H9 (cell line): ENCODE results near the gene OLFM1. TPM values are rescaled to one million over a fixed set of nuclear protein-coding genes. Genes with fewer than 3 reads are reported as not detected.
A peak's percentile ranks its signal among the peaks of the same experiment; 100 is the strongest.

Source experiments
- DNase-seq: peaks from one replicate; pipeline ENCODE4 v3.0.0-alpha.2; 2017
- H2AFZ ChIP-seq: one replicate; pipeline ENCODE4 v1.6.1; 2013; ENCODE audit warnings: mild to moderate bottlenecking, low read length, control low read depth, moderate library complexity
- H2AK5ac ChIP-seq: 2 replicates; pipeline ENCODE4 v1.6.1; 2013; ENCODE audit warnings: low read length, control low read depth, mixed read lengths; ENCODE audit not compliant: insufficient read length
- H2BK120ac ChIP-seq: one replicate; pipeline ENCODE4 v1.6.1; 2013; ENCODE audit warnings: low read depth, mild to moderate bottlenecking, low read length, control low read depth, inconsistent platforms; ENCODE audit not compliant: poor library complexity, severe bottlenecking
- H2BK12ac ChIP-seq: 2 replicates; pipeline ENCODE4 v1.6.1; 2013; ENCODE audit warnings: low read length, control low read depth, mixed read lengths, low read depth; ENCODE audit not compliant: insufficient read length
- H2BK15ac ChIP-seq: 2 replicates; pipeline ENCODE4 v1.6.1; 2013; ENCODE audit warnings: low read depth, low read length, control low read depth
- H2BK20ac ChIP-seq: one replicate; pipeline ENCODE4 v1.6.1; 2013; ENCODE audit warnings: low read depth, mild to moderate bottlenecking, low read length, control low read depth, inconsistent platforms; ENCODE audit not compliant: poor library complexity, severe bottlenecking
- H2BK5ac ChIP-seq: 2 replicates; pipeline ENCODE4 v1.6.1; 2013; ENCODE audit warnings: low read length, control low read depth, mixed read lengths; ENCODE audit not compliant: insufficient read length
- H3K14ac ChIP-seq: 2 replicates; pipeline ENCODE4 v1.6.1; 2013; ENCODE audit warnings: low read length, control low read depth; ENCODE audit not compliant: insufficient read depth
- H3K18ac ChIP-seq: 2 replicates; pipeline ENCODE4 v1.6.1; 2013; ENCODE audit warnings: low read depth, mild to moderate bottlenecking, mixed read lengths, low read length, control low read depth; ENCODE audit not compliant: insufficient read length
- H3K23ac ChIP-seq: 2 replicates; pipeline ENCODE4 v1.6.1; 2013; ENCODE audit warnings: low read length, control low read depth, mixed read lengths, low read depth; ENCODE audit not compliant: insufficient read length
- H3K23me2 ChIP-seq: 2 replicates; pipeline ENCODE4 v1.6.1; 2013; ENCODE audit warnings: low read depth, mild to moderate bottlenecking, mixed read lengths, low read length, control low read depth; ENCODE audit not compliant: insufficient read length, poor library complexity, severe bottlenecking
- H3K27ac ChIP-seq: 2 replicates; pipeline ENCODE4 v1.5.1; 2013; ENCODE audit warnings: low read length, control low read depth, mixed read lengths, low read depth; ENCODE audit not compliant: insufficient read length
- H3K27me3 ChIP-seq: 2 replicates; pipeline ENCODE4 v1.6.1; 2013; ENCODE audit warnings: low read length, control low read depth, inconsistent platforms; ENCODE audit not compliant: insufficient read depth
- H3K4ac ChIP-seq: 2 replicates; pipeline ENCODE4 v1.6.1; 2013; ENCODE audit warnings: low read depth, mild to moderate bottlenecking, control low read depth, inconsistent platforms, low read length, moderate library complexity
- H3K4me1 ChIP-seq: 2 replicates; pipeline ENCODE4 v1.6.1; 2013; ENCODE audit warnings: low read length, control low read depth, inconsistent platforms; ENCODE audit not compliant: insufficient read depth
- H3K4me2 ChIP-seq: 2 replicates; pipeline ENCODE4 v1.6.1; 2013; ENCODE audit warnings: low read length, control low read depth, mixed read lengths; ENCODE audit not compliant: insufficient read length, insufficient read depth
- H3K56ac ChIP-seq: 2 replicates; pipeline ENCODE4 v1.6.1; 2013; ENCODE audit warnings: low read depth, mild to moderate bottlenecking, mixed read lengths, low read length, control low read depth; ENCODE audit not compliant: insufficient read length
- H3K79me1 ChIP-seq: 2 replicates; pipeline ENCODE4 v1.6.1; 2013; ENCODE audit warnings: low read depth, mild to moderate bottlenecking, moderate library complexity, low read length, control low read depth, inconsistent platforms; ENCODE audit not compliant: insufficient read depth, poor library complexity, severe bottlenecking
- H3K79me2 ChIP-seq: 2 replicates; pipeline ENCODE4 v1.6.1; 2013; ENCODE audit warnings: low read length, control low read depth, inconsistent platforms; ENCODE audit not compliant: insufficient read depth
- H3K9ac ChIP-seq: 2 replicates; pipeline ENCODE4 v1.6.1; 2013; ENCODE audit warnings: low read length, control low read depth, mixed read lengths; ENCODE audit not compliant: insufficient read length; ENCODE audit errors: extremely low read depth
- H3K9me3 ChIP-seq: one replicate; pipeline ENCODE4 v1.6.1; 2013; ENCODE audit warnings: low read depth, low read length, inconsistent platforms; ENCODE audit not compliant: control insufficient read depth
- H3T11ph ChIP-seq: one replicate; pipeline ENCODE4 v1.6.1; 2013; ENCODE audit warnings: mild to moderate bottlenecking, low read length, control low read depth, inconsistent platforms
- H4K20me1 ChIP-seq: one replicate; pipeline ENCODE4 v1.6.1; 2013; ENCODE audit not compliant: control insufficient read depth, insufficient read length, insufficient read depth
- H4K5ac ChIP-seq: 2 replicates; pipeline ENCODE4 v1.6.1; 2013; ENCODE audit warnings: low read depth, mild to moderate bottlenecking, mixed read lengths, low read length, control low read depth; ENCODE audit not compliant: insufficient read length
- H4K8ac ChIP-seq: replicated peaks from 2 replicates; pipeline ENCODE4 v1.6.1; 2013; ENCODE audit warnings: low read length, control low read depth, mixed read lengths, low read depth; ENCODE audit not compliant: insufficient read length
- H4K91ac ChIP-seq: 2 replicates; pipeline ENCODE4 v1.6.1; 2013; ENCODE audit warnings: low read depth, mild to moderate bottlenecking, moderate library complexity, mixed read lengths, low read length, control low read depth; ENCODE audit not compliant: insufficient read length
- H3K27ac Mint-ChIP-seq, 3 experiments: 2 replicates in 2 of 3; 3 replicates in 1 of 3; pipeline ENCODE4 v1.8.0; 2020 to 2021; ENCODE audit warnings: mixed read lengths in 3 of 3, mild to moderate bottlenecking in 1 of 3, moderate library complexity in 1 of 3
- H3K27me3 Mint-ChIP-seq: 2 replicates; pipeline ENCODE4 v1.8.0; 2021; ENCODE audit warnings: low read depth, mild to moderate bottlenecking, moderate library complexity, mixed read lengths
- H3K36me3 Mint-ChIP-seq, 3 experiments: 2 replicates in 2 of 3; 3 replicates in 1 of 3; pipeline ENCODE4 v1.8.0; 2020 to 2021; ENCODE audit warnings: low read depth in 3 of 3, mixed read lengths in 3 of 3; ENCODE audit not compliant: insufficient read depth in 1 of 3
- H3K4me1 Mint-ChIP-seq, 2 experiments: 2 replicates each; pipeline ENCODE4 v1.8.0; 2020; ENCODE audit warnings: mixed read lengths in 2 of 2
- H3K4me3 Mint-ChIP-seq, 2 experiments: 2 replicates in 1 of 2; 3 replicates in 1 of 2; pipeline ENCODE4 v1.8.0; 2020 to 2021; ENCODE audit warnings: mild to moderate bottlenecking in 2 of 2, mixed read lengths in 2 of 2, moderate library complexity in 1 of 2
- H3K9me3 Mint-ChIP-seq, 2 experiments: 2 replicates in 1 of 2; 3 replicates in 1 of 2; pipeline ENCODE4 v1.8.0; 2020; ENCODE audit warnings: mild to moderate bottlenecking in 2 of 2, mixed read lengths in 2 of 2, moderate library complexity in 1 of 2
- CTCF ChIP-seq: fragments of 200-600 bp; sonication (generic); conservative IDR thresholded peaks from 3 replicates; pipeline ENCODE4 v1.8.0; 2021; ENCODE audit warnings: antibody characterized with exemption, mild to moderate bottlenecking
- WGBS: extraction: QIAGEN DNeasy Blood & Tissue Kit; methylation state at CpG from one replicate; pipeline ENCODE4 v1.1.7; 2013; ENCODE audit warnings: missing lambda C conversion rate, low lambda C conversion rate, mixed read lengths; ENCODE audit not compliant: insufficient read length; ENCODE audit errors: extremely low coverage; 5-methylcytosine and 5-hydroxymethylcytosine counted together
- total RNA-seq: library from RNA; stranded (reverse); gene quantifications from 2 replicates; pipeline ENCODE4 v1.2.1, GENCODE V29; 2021

Gene OLFM1
- total RNA-seq, 1 experiment from 2014 or later, result 34.1 TPM

- Histone ChIP-seq H3K9me3 (no peaks in the 10 kb centered on the region), H3K79me2 (0 out of 2 replicates have a peak, but pooled peaks cover 1% of the 10 kb centered on the region), H2BK20ac (no peak overlapping the region), H4K8ac (no peak overlapping the region), H3K23ac (no peak overlapping the region), H2BK15ac (no peak overlapping the region), H2AK5ac (no peak overlapping the region), H2BK12ac (no peak overlapping the region), H3K4me2 (no peak overlapping the region), H3K9ac (no peak overlapping the region), H3K23me2 (no peaks in the 10 kb centered on the region), H3K4me1 (no peaks in the 10 kb centered on the region), H3K27me3 (no peaks in the 10 kb centered on the region; the same call in 1 of the 2 replicates), H2AFZ (no peak overlapping the region), H3K56ac (no peak overlapping the region), H4K5ac (no peak overlapping the region), H2BK120ac (no peak overlapping the region), H3K79me1 (no peaks in the 10 kb centered on the region), H4K20me1 (no peaks in the 10 kb centered on the region), H4K91ac (no peak overlapping the region), H3K27ac (no peak overlapping the region), H3K4ac (no peak overlapping the region), H3K18ac (no peak overlapping the region), H2BK5ac (no peak overlapping the region), H3T11ph (no peak overlapping the region), H3K14ac (no peak overlapping the region)
- Mint-ChIP-seq H3K27ac (peak overlapping the region in 2 of 3 experiments; percentile 34 to 68; a peak in 3 of 7 replicates), H3K9me3 (peaks cover 4 to 7% of the 10 kb centered on the region in 2 experiments; a peak in 4 of 5 replicates), H3K36me3 (peaks cover 27 to 36% (median 27%) of the 10 kb centered on the region in 3 experiments), H3K27me3 (no peaks in the 10 kb centered on the region), H3K4me3 (no peak overlapping the region), H3K4me1 (no peaks in the 10 kb centered on the region; a peak in 1 of 4 replicates)
- no peak for TF ChIP-seq CTCF
- no CpG with 5 or more reads among the region's 12 CpGs for WGBS
- no peak for DNase-seq
Observed at GRCh38 chr9:135122316-135122715, 34.8 kb downstream of the OLFM1 start.
